Esophagus mucosa (tissue), 1 donor: ENCODE data around the gene DLX6. TPM values are rescaled to one million over a fixed set of nuclear protein-coding genes. Genes with fewer than 3 reads are reported as not detected.

Experiments
- ATAC-seq: fragments of 200-7000 bp; cut with Tn5 transposase; one replicate; pipeline ENCODE4 v1.9.1; 2020
- total RNA-seq: library from RNA; stranded (reverse); gene quantifications from one replicate; pipeline ENCODE4 v1.2.4, GENCODE V29; 2023
- donor health status: DM: yes; HTN: yes; CAD: no.

DLX6 gene
- total RNA-seq, 1 donor from 2014 or later = not detected

- no peak for ATAC-seq
Measured at GRCh38 chr7:96996111-96996957, 9.0 kb upstream of the DLX6 start.

- ATAC-seq = no peak
Measured at GRCh38 chr7:96996958-96997511, 8.3 kb upstream of the DLX6 start.

DNA sequence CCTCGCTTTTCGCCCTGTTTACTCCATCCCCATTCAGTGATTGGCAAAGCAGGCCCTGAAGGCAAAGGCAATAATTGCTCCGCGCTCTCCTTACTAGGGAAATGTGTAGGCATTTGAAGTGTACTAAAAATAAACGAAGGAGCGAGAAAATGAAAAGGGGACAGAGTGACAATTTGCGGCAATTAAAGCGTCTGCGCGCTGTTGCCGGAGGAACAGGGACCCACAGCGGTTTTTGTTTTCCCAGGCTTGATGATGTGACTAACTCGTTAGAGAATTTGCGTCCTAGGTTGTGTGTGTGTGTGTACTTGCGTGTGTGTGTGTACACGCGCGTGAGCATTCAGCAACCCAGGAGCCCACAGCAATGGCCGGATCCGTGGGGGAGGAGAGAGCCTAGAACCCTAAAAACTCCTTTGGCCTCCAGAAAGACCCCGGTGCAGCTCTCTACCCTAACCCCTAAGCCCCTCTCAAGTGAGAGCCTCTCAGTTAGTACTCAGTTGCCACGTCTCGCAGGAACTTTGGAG is 7.8 kb upstream of the DLX6 start:
- no peak for ATAC-seq

DNA sequence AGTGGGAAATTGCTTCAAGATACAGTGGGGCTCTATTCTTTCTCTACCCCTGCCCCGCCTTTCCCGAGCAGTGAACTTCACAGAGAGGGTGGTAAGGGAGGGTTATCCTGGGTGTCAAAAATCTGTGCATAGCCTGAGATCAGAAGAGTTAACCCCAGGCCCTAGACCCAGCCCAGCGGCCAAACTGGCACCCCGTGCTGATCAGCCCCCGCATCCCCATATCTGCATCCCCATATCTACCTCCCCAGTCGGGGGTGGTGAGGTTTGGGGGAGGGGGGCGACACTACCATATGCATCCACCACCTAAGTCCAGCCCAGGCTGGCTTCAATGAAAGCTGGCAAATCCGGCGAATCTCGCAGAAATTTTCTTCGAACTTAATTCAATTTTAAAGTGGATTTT is 7.0 kb upstream of the DLX6 start:
- no peak for ATAC-seq

- ATAC-seq = no peak
Measured at GRCh38 chr7:96998744-96999143, 6.6 kb upstream of the DLX6 start.

GRCh38 chr7:97001221-97001620 is 4.1 kb upstream of the DLX6 start:
- no peak for ATAC-seq

- ATAC-seq = no peak
Measured at GRCh38 chr7:97001656-97002554, 3.4 kb upstream of the DLX6 start.

DNA sequence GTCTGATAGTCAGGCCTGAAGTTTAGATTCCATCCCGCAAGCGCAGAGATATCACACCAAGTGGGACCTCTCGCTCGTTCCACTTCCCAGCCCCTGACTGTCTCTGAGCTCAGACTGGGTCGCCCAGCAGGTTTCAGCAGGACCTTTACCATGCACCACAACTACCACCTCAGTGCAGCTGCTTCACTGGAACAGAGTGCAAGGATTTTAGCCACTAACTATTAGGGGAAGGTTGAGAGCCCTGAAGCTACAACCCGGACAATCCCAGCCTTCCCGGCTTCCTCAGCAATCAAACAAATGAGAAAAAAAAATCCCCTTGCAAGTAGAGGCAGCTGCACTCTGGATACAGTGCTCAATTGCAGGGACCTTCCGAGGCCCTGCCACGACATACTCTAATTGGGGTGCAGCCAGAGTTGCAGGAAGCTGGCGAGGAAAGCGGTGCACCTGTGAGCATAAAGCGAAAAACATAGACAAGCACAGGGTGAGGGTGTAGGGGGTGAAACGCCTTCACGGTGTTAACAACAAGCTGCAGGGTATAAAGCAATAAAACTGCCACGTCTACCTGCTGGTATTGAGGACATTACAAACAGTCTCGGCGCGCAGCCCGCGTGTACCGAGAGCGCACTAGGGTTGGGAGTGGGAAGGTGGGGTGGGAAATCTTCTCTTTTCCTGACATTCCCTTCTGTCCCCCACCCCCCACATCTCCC is 2.6 kb upstream of the DLX6 start:
- no peak for ATAC-seq

GRCh38 chr7:97003262-97004246 is 1.8 kb upstream of the DLX6 start:
- no peak for ATAC-seq

- no peak for ATAC-seq
Measured at GRCh38 chr7:97004247-97005182, 838 bp upstream of the DLX6 start.

DNA sequence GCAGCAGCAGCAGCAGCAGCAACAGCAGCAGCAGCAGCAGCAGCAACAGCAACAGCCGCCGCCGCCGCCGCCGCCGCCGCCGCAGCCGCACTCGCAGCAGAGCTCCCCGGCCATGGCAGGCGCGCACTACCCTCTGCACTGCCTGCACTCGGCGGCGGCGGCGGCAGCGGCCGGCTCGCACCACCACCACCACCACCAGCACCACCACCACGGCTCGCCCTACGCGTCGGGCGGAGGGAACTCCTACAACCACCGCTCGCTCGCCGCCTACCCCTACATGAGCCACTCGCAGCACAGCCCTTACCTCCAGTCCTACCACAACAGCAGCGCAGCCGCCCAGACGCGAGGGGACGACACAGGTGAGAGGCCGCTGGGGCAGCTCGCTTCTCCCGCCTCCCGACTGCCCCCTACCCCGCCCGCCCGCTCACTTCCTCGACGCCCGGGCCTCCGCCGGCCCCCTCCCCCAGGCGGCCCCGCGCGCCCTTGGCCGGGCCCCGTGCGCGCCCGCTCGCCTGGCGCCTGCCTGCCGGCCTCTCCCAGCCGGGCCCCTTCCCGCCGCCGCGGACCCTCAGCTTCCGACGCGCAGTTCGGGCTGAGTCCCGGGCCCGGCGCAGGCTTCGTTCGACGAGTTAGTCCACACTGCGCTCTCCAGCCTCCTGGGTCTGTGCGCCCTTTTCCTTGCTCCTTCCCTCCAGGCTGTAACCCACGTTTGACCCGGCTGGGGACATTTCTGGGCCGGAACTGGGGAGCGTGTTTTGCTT is 882 bp downstream of the DLX6 start:
- ATAC-seq = peak; percentile 72

GRCh38 chr7:97006816-97007582 is 1.6 kb downstream of the DLX6 start:
- ATAC-seq = no peak

DNA sequence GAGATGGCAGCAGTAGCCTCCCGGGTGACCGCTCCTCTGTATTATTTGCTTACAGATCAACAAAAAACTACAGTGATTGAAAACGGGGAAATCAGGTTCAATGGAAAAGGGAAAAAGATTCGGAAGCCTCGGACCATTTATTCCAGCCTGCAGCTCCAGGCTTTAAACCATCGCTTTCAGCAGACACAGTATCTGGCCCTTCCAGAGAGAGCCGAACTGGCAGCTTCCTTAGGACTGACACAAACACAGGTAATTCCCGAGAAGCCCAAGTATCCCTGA is 2.2 kb downstream of the DLX6 start:
- ATAC-seq = no peak

- no peak for ATAC-seq
Measured at GRCh38 chr7:97008275-97008917, 3.0 kb downstream of the DLX6 start.

DNA sequence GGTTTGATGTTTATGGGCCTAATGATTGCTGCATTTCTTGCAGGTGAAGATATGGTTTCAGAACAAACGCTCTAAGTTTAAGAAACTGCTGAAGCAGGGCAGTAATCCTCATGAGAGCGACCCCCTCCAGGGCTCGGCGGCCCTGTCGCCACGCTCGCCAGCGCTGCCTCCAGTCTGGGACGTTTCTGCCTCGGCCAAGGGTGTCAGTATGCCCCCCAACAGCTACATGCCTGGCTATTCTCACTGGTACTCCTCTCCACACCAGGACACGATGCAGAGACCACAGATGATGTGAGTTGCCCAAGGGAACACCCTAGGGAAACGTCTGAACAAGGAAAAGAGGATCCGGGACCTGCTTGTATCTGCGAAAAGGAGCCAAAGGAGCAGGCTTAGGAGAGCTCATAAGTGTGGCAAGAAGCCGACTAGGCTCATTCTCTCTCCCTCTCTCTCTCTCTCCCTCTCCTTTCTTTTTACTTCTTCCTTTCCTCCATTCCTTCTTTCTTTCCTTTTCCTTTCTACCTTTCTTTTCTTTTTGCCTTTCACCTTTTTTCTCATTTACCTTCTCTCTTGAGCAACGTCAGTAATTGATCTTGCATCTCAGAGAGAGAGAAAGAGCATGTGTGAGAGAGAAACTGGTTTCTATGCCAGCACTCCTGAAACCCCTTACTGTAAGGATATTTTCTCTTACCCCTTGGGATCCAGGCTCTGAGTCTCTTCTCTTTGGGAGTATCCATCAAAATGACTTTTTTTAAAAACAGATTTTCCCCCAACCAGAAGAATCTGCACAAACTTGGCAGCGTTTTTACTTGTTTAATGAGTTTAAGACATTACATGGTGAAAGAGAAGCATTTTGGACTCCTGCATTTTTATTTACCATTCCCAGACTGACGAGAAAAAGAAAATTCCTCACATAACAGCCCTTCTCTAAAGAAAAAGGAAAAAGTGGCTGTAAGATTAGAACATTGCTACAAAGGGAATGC is 4.7 kb downstream of the DLX6 start:
- no peak for ATAC-seq

GRCh38 chr7:97011104-97011503 is 5.8 kb downstream of the DLX6 start:
- ATAC-seq = no peak
